Stimulated activated CD8-positive, alpha-beta memory T cell treated with anti-CD3 and anti-CD28 coated beads, Interleukin-7, amount 100 ng/mL, for 1 hour (primary cell): ENCODE measurements around the gene MKKS.

Experiments
- DNase-seq, 2 donors: peaks; one replicate each; pipeline ENCODE4 v3.0.0-alpha.2; 2020; ENCODE audit warnings: low read depth in 2 of 2

MKKS gene

GRCh38 chr20:10369723-10370090 is 64.3 kb downstream of the MKKS start:
- no peak for DNase-seq

GRCh38 chr20:10368702-10369041 is 65.3 kb downstream of the MKKS start:
- no peak for DNase-seq

GRCh38 chr20:10367943-10368701 is 65.9 kb downstream of the MKKS start:
- no peak for DNase-seq

- no peak for DNase-seq
Measured at GRCh38 chr20:10367693-10367942, 66.4 kb downstream of the MKKS start.

GRCh38 chr20:10366898-10367692 is 66.9 kb downstream of the MKKS start:
- no peak for DNase-seq

GRCh38 chr20:10362674-10363073 is 71.3 kb downstream of the MKKS start:
- DNase-seq, result no peak

GRCh38 chr20:10360878-10361277 is 73.1 kb downstream of the MKKS start:
- no peak for DNase-seq

- DNase-seq, result no peak
Measured at GRCh38 chr20:10359621-10360040, 74.4 kb downstream of the MKKS start.

GRCh38 chr20:10357974-10358373 is 76.0 kb downstream of the MKKS start:
- no peak for DNase-seq

GRCh38 chr20:10357061-10357708 is 76.8 kb downstream of the MKKS start:
- DNase-seq, result no peak

- DNase-seq, result no peak
Measured at GRCh38 chr20:10356628-10357027, 77.4 kb downstream of the MKKS start.

- no peak for DNase-seq
Measured at GRCh38 chr20:10352934-10353824, 80.8 kb downstream of the MKKS start.
